Measurements from ENCODE around the gene PLA2G15.

Gene PLA2G15

DNA sequence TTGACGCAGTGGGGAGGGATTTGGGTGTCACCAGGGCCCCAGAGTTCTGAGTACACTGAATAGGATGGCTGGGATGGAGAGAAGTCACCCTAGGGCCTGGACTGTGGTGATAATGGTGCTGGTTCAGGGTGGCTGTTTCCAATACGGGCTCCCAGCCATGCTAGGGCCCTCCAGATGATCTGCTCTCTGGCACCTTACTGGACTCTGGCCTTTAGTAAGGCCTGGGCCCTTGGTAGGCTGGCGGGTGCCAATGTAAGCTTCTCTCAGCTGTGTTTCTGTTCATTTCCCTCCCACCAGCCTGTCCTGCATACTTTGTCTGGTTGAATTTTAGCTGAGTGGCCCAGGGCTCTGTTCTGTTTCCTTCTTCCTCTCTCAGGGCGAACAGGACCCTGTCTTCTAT, 2.8 kb downstream of the PLA2G15 start:
- no peak for DNase-seq (ENCODE audit: low spot score)
- in situ Hi-C loops (cut with MboI; ENCODE audit: low pct_unique_long_range_greater_than_20kb, low sequenced_read_pairs, unreplicated experiment), result no loop called here
- TF ChIP-seq, protein P1, sequence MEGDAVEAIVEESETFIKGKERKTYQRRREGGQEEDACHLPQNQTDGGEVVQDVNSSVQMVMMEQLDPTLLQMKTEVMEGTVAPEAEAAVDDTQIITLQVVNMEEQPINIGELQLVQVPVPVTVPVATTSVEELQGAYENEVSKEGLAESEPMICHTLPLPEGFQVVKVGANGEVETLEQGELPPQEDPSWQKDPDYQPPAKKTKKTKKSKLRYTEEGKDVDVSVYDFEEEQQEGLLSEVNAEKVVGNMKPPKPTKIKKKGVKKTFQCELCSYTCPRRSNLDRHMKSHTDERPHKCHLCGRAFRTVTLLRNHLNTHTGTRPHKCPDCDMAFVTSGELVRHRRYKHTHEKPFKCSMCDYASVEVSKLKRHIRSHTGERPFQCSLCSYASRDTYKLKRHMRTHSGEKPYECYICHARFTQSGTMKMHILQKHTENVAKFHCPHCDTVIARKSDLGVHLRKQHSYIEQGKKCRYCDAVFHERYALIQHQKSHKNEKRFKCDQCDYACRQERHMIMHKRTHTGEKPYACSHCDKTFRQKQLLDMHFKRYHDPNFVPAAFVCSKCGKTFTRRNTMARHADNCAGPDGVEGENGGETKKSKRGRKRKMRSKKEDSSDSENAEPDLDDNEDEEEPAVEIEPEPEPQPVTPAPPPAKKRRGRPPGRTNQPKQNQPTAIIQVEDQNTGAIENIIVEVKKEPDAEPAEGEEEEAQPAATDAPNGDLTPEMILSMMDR (IDR thresholded peaks at IDR 0.05; ENCODE audit: extremely low read depth, insufficient read depth, missing control alignments), result no peak

DNA sequence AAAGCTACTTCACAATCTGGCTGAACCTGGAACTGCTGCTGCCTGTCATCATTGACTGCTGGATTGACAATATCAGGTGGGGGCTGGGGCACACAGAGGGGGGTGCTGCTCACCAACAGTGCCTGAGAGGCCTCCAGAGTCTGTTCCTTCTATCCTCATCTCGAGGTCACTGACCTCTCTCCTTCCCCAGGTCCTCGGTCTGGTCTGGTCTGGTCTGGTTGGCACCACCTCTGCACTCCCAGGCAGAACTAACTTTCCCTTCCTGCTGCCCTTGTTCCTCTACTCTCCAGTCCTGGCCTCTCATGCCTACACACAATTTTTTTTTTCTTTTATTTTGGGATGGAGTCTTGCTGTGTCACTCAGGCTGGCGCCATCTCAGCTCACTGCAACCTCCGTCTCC, 4.2 kb downstream of the PLA2G15 start:
- TF ChIP-seq, protein P1 (IDR thresholded peaks at IDR 0.05; ENCODE audit: extremely low read depth, insufficient read depth, missing control alignments), result no peak
- no peak for DNase-seq (ENCODE audit: low spot score)
- in situ Hi-C loops (cut with MboI; ENCODE audit: low pct_unique_long_range_greater_than_20kb, low sequenced_read_pairs, unreplicated experiment), result no loop called here

DNA sequence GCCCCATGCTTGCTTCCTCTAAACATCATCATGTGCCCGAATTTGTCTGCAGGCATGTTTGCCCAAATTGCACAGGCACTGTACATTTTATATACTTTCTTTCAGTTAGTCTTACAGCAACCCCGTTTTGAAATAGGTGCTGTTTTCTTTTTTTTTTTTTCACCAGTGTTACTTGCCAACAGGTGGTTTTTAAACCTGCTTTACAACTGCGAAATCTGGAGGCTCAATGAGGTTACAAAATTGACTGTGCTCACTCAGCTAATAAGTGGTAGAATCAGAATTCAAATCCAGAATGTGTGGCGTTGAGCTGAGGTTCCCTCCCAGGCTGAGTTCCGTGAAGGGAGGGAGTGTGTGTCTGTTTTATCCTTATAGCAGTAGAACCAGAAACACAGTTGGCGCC, 5.8 kb downstream of the PLA2G15 start:
- in situ Hi-C loops (cut with MboI; ENCODE audit: low pct_unique_long_range_greater_than_20kb, low sequenced_read_pairs, unreplicated experiment), result no loop called here
- TF ChIP-seq, protein P1 (IDR thresholded peaks at IDR 0.05; ENCODE audit: extremely low read depth, insufficient read depth, missing control alignments), result no peak
- no peak for DNase-seq (ENCODE audit: low spot score)

DNA sequence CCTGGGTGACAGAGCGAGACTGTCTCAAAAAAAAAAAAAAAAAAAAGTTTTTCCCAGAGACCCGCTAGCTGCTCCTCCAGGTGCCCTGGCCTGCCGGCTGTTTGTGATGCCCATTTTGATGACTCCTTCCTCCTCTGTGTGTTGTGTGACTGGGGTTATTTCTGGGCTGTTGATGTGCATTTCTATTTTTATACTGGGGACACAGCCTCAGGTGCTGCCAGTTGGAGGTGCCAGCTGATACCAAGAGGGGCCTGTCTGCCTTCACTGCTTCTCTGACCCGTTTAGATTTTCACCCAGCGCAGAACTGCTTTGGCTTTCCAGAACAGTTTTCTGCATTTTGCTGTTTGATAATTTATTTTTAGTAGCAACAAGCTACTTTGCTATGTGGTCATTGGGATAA, 6.7 kb downstream of the PLA2G15 start:
- no peak for DNase-seq (ENCODE audit: low spot score)
- in situ Hi-C loops (cut with MboI; ENCODE audit: low pct_unique_long_range_greater_than_20kb, low sequenced_read_pairs, unreplicated experiment), result no loop called here
- TF ChIP-seq, protein P1 (IDR thresholded peaks at IDR 0.05; ENCODE audit: extremely low read depth, insufficient read depth, missing control alignments), result no peak

DNA sequence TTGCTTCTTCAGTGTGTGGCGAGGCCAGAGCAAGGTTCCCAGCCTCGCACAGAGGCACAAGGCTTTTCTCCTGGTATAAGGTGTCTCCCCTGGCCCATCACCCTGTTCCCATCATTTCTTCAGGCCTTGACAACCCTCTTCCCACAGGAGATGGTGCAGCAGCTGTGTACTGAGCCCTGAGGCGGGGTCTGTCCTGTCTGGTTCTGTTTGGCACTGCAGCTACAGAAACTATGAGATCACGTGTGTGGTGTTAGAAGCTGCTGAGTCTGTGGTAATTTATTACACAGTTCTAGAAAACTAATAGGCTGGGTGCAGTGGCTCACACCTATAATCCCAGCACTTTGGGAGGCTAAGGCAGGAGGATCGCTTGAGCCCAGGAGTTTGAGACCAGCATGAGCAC, 7.2 kb downstream of the PLA2G15 start:
- DNase-seq (ENCODE audit: low spot score), result no peak
- in situ Hi-C loops (cut with MboI; ENCODE audit: low pct_unique_long_range_greater_than_20kb, low sequenced_read_pairs, unreplicated experiment), result no loop called here
- TF ChIP-seq, protein P1 (IDR thresholded peaks at IDR 0.05; ENCODE audit: extremely low read depth, insufficient read depth, missing control alignments), result no peak

DNA sequence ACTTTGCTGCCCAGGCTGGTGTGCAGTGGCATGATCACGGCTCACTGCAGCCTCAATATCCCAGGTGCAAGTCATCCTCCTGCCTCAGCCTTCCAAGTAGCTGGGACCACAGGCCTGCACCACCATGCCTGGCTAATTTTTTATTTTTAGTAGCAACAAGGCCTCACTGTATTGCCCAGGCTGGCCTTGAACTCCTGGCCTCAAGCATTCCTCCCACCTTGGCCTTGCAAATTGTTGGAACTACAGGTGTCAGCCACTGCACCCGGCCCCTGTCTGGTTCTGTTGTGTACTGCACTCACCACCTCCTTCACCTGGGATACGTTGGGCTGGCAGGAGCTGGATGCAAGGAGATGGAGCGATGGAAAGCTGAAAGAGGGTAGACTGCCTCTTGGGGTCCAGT, 8.5 kb downstream of the PLA2G15 start:
- in situ Hi-C loops (cut with MboI; ENCODE audit: low pct_unique_long_range_greater_than_20kb, low sequenced_read_pairs, unreplicated experiment), result no loop called here
- TF ChIP-seq, protein P1 (IDR thresholded peaks at IDR 0.05; ENCODE audit: extremely low read depth, insufficient read depth, missing control alignments), result no peak
- DNase-seq (ENCODE audit: low spot score), result no peak

DNA sequence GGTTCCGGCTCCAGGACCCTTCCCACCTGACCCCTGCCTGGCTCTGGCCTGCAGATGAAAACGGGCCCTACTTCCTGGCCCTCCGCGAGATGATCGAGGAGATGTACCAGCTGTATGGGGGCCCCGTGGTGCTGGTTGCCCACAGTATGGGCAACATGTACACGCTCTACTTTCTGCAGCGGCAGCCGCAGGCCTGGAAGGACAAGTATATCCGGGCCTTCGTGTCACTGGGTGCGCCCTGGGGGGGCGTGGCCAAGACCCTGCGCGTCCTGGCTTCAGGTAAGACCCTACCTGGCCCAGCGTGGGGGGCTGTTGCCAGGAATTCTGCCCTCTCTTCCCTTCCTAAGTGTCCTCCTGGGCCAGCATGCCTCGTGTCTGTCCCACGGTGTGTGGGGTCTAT, 10.5 kb downstream of the PLA2G15 start:
- DNase-seq (ENCODE audit: low spot score), result no peak
- TF ChIP-seq, protein P1 (IDR thresholded peaks at IDR 0.05; ENCODE audit: extremely low read depth, insufficient read depth, missing control alignments), result no peak
- in situ Hi-C loops (cut with MboI; ENCODE audit: low pct_unique_long_range_greater_than_20kb, low sequenced_read_pairs, unreplicated experiment), result no loop called here

All from GM13977 (cell line).